OCI-LY7 (cell line): ENCODE data around the gene POLD2. TPM values are rescaled to one million over a fixed set of nuclear protein-coding genes. Genes with fewer than 3 reads are reported as not detected.

Experiments
- BruUV-seq: library from RNA; stranded (reverse); fragments of 400-500 nt; replicated peaks from 2 replicates; lab custom pipeline; 2021; lab: Mats Ljungman, UMichigan
- CTCF ChIA-PET: fragments of 300-600 bp; sonication (Branson Sonifier 250); formaldehyde crosslinking; loops from one replicate; lab custom pipeline; 2022; ENCODE audit warnings: antibody characterized with exemption; ENCODE audit not compliant: unreplicated experiment; lab: Charles Lee
- POLR2A ChIA-PET: fragments of 300-600 bp; sonication (Branson Sonifier 250); formaldehyde crosslinking; loops from one replicate; lab custom pipeline; 2022; ENCODE audit warnings: antibody characterized with exemption; lab: Charles Lee
- DNase-seq: peaks from one replicate; pipeline ENCODE4 v3.0.0-alpha.2; 2015; ENCODE audit warnings: low spot score
- H2AFZ ChIP-seq: fragments of 200-600 bp; sonication (generic), shearing (Covaris generic); 2 replicates; pipeline ENCODE4 v1.6.1; 2014; ENCODE audit warnings: mild to moderate bottlenecking, antibody characterized with exemption, low read length, moderate library complexity
- H3K27ac ChIP-seq: fragments of 200-600 bp; sonication (generic); 2 replicates; pipeline ENCODE4 v1.5.1; 2014; ENCODE audit warnings: mixed run types, low read depth, mild to moderate bottlenecking, moderate library complexity, low read length, inconsistent platforms; ENCODE audit not compliant: poor library complexity, severe bottlenecking
- H3K36me3 ChIP-seq: fragments of 200-600 bp; sonication (generic); 2 replicates; pipeline ENCODE4 v1.6.1; 2014; ENCODE audit warnings: mild to moderate bottlenecking, antibody characterized with exemption, low read length, moderate library complexity, mixed read lengths; ENCODE audit not compliant: insufficient read depth
- H3K4me1 ChIP-seq: fragments of 200-600 bp; sonication (generic); 2 replicates; pipeline ENCODE4 v1.5.1; 2014; ENCODE audit warnings: mild to moderate bottlenecking, low read length; ENCODE audit not compliant: insufficient read depth, poor library complexity, severe bottlenecking
- H3K4me2 ChIP-seq: fragments of 200-600 bp; sonication (generic); 2 replicates; pipeline ENCODE4 v1.6.1; 2014; ENCODE audit warnings: mild to moderate bottlenecking, low read length
- H3K4me3 ChIP-seq: fragments of 200-600 bp; sonication (generic); 2 replicates; pipeline ENCODE4 v1.5.1; 2014; ENCODE audit warnings: mild to moderate bottlenecking, low read depth, low read length; ENCODE audit not compliant: poor library complexity, severe bottlenecking
- H3K79me2 ChIP-seq: fragments of 200-600 bp; sonication (generic); 2 replicates; pipeline ENCODE4 v1.6.1; 2016; ENCODE audit warnings: low read depth, mild to moderate bottlenecking, low read length, moderate library complexity, mixed read lengths; ENCODE audit not compliant: insufficient read depth
- H3K9me2 ChIP-seq: fragments of 200-600 bp; sonication (generic); 2 replicates; pipeline ENCODE4 v1.6.1; 2016; ENCODE audit warnings: mild to moderate bottlenecking, low read length, mixed read lengths; ENCODE audit not compliant: insufficient read depth
- H3K9me3 ChIP-seq: fragments of 200-600 bp; sonication (generic); 2 replicates; pipeline ENCODE4 v1.6.1; 2014; ENCODE audit warnings: mild to moderate bottlenecking, mixed run types, low read length, mixed read lengths
- H4K20me1 ChIP-seq: fragments of 200-600 bp; sonication (generic); 2 replicates; pipeline ENCODE4 v1.6.1; 2014; ENCODE audit warnings: mild to moderate bottlenecking, antibody characterized with exemption, low read length, moderate library complexity, mixed read lengths; ENCODE audit not compliant: insufficient read depth
- CTCF ChIP-seq: fragments of 200-600 bp; sonication (generic); conservative IDR thresholded peaks from 2 replicates; pipeline ENCODE4 v1.5.1; 2014; ENCODE audit warnings: mild to moderate bottlenecking, antibody characterized with exemption, low read length, moderate library complexity, mixed read lengths
- EZH2phosphoT487 ChIP-seq: fragments of 200-600 bp; sonication (generic); IDR thresholded peaks from 2 replicates; pipeline ENCODE4 v1.6.1; 2018; ENCODE audit warnings: low read depth, borderline replicate concordance, mild to moderate bottlenecking, mixed run types, antibody characterized with exemption, low read length, moderate library complexity, mixed read lengths
- intact Hi-C: fragments of 100-400 bp; cut with micrococcal nuclease; formaldehyde crosslinking; loops from one replicate; pipeline ENCODE4 v1.10.0; 2022; ENCODE audit not compliant: unreplicated experiment
- total RNA-seq, 2 experiments: library from RNA; depleted of rRNA in 1 of 2; stranded (reverse); fragments of >200 nt in 1 of 2; shearing (Covaris generic) in 1 of 2; gene quantifications; 2 replicates each; pipeline ENCODE4 v1.2.3, GENCODE V29; 2014 to 2022

Gene POLD2
- total RNA-seq, 2 experiments from 2014 or later: 230 to 261 TPM

DNA sequence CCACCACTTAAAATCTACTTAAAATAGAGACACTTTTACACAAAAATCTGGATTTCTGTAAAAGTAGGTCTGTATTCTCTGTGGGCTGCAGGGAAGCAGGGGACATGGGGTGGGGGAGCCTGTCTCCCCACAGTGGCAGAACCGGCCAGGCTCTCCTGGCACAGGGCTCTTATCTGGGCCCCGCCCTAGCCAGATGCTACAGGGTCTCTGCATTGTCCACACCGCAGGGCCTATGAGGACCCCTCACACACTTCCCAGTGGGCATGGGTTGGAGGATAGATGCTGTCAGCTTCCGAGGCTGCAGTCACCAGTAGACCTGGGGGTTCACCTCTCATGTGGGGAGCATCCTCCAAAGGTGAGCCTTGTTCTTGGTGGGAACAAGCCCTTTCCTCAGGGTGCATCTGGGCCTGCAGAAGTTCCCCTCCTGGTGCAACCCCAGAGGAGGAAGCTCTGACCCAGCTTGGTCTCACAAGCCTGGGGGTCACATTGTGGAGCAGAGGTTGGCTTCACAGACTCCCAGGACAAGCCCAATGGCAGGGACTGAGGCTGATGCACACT, 33.2 kb upstream of the POLD2 start:
- H3K4me2 ChIP-seq: no peak overlapping the region
- H3K4me1 ChIP-seq: no peaks in the 10 kb centered on the region
- no peaks in the 10 kb centered on the region for H4K20me1 ChIP-seq
- BruUV-seq: no TSS peak
- ChIA-PET POLR2A (interaction anchor here (1.1 kb wide), 1 partner anchor 21 kb away, joined by 3 read pairs; no protein-coding TSS in a partner anchor), CTCF (no interaction called here)
- no peak overlapping the region for H3K4me3 ChIP-seq
- no peak for DNase-seq
- H3K27ac ChIP-seq: no peak overlapping the region
- H2AFZ ChIP-seq: no peak overlapping the region
- TF ChIP-seq CTCF: no peak
- no peak for TF ChIP-seq EZH2phosphoT487
- H3K9me3 ChIP-seq: no peaks in the 10 kb centered on the region
- no peaks in the 10 kb centered on the region for H3K36me3 ChIP-seq
- no peaks in the 10 kb centered on the region for H3K9me2 ChIP-seq
- intact Hi-C loops: no loop called here
- H3K79me2 ChIP-seq: no peaks in the 10 kb centered on the region

- no peak for DNase-seq
- H3K9me2 ChIP-seq: no peaks in the 10 kb centered on the region
- intact Hi-C loops: no loop called here
- H4K20me1 ChIP-seq: no peaks in the 10 kb centered on the region
- TF ChIP-seq CTCF (no peak), EZH2phosphoT487 (no peak)
- H3K4me1 ChIP-seq: no peaks in the 10 kb centered on the region
- H3K4me2 ChIP-seq: no peak overlapping the region
- no peak overlapping the region for H3K27ac ChIP-seq
- no TSS peak for BruUV-seq
- CTCF ChIA-PET: no interaction called here
- H3K79me2 ChIP-seq: no peaks in the 10 kb centered on the region
- H2AFZ ChIP-seq: no peak overlapping the region
- H3K9me3 ChIP-seq: no peaks in the 10 kb centered on the region
- no peak overlapping the region for H3K4me3 ChIP-seq
- H3K36me3 ChIP-seq: no peaks in the 10 kb centered on the region
- POLR2A ChIA-PET: interaction anchor here (1.1 kb wide), 1 partner anchor 20 kb away, joined by 3 read pairs; no protein-coding TSS in a partner anchor
These were observed 32.1 kb upstream of the POLD2 start for GRCh38 chr7:44155191-44156185.

- H3K9me3 ChIP-seq: no peaks in the 10 kb centered on the region
- no peak overlapping the region for H3K27ac ChIP-seq
- no TSS peak for BruUV-seq
- no peak overlapping the region for H3K4me3 ChIP-seq
- no peak for DNase-seq
- no peaks in the 10 kb centered on the region for H3K4me1 ChIP-seq
- TF ChIP-seq EZH2phosphoT487 (no peak), CTCF (no peak)
- no peaks in the 10 kb centered on the region for H3K36me3 ChIP-seq
- H2AFZ ChIP-seq: no peak overlapping the region
- CTCF ChIA-PET: no interaction called here
- no peaks in the 10 kb centered on the region for H3K79me2 ChIP-seq
- H4K20me1 ChIP-seq: no peaks in the 10 kb centered on the region
- H3K4me2 ChIP-seq: no peak overlapping the region
- POLR2A ChIA-PET: no interaction called here
- intact Hi-C loops: no loop called here
- H3K9me2 ChIP-seq: no peaks in the 10 kb centered on the region
These were observed 31.4 kb upstream of the POLD2 start for GRCh38 chr7:44154703-44155102.
